Measurements from ENCODE around the gene PVALEF.

Gene PVALEF

GRCh38 chr17:81189016-81189415 is 23.7 kb downstream of the PVALEF start:
- H3K18ac ChIP-seq (ENCODE audit: low read depth in 1 of 2, low read length in 2 of 2): no peak overlapping the region
- no peak overlapping the region for H3K4ac ChIP-seq (ENCODE audit: low read depth in 1 of 2, low read length in 2 of 2)
- no peaks in the 10 kb centered on the region for H3K9me3 ChIP-seq (ENCODE audit: control insufficient read depth, low read length)
- DNase-seq: no peak
- H2AFZ ChIP-seq (ENCODE audit: low read depth, low read length): no peak overlapping the region
- peaks cover 0 to 57% of the 10 kb centered on the region in 2 experiments for H3K36me3 ChIP-seq (ENCODE audit: control insufficient read depth in 1 of 2, insufficient read depth in 2 of 2, low read depth in 1 of 2, low read length in 2 of 2)
- no peak overlapping the region for H4K8ac ChIP-seq (ENCODE audit: low read length)
- H3K14ac ChIP-seq (ENCODE audit: low read length in 2 of 2): no peak overlapping the region
- H2BK120ac ChIP-seq (ENCODE audit: low read depth, low read length): no peak overlapping the region
- peaks cover 14% of the 10 kb centered on the region for H3K4me1 ChIP-seq (ENCODE audit: control insufficient read depth, insufficient read depth, low read depth, low read length)
- no peak overlapping the region for H3K27ac ChIP-seq (ENCODE audit: low read length, poor library complexity, severe bottlenecking)
- H3K4me2 ChIP-seq (ENCODE audit: low read length, poor library complexity, severe bottlenecking): no peak overlapping the region
- no peak overlapping the region for H3K4me3 ChIP-seq (ENCODE audit: insufficient read depth in 1 of 2, low read depth in 1 of 2, low read length in 2 of 2)
- WGBS: 96% methylated on average over 7 of the region's 7 CpGs
- no peak overlapping the region for H2BK12ac ChIP-seq (ENCODE audit: low read length in 2 of 2)
- H3K9ac ChIP-seq (ENCODE audit: low read length): no peak overlapping the region
- no peak overlapping the region for H2AK5ac ChIP-seq (ENCODE audit: low read length, severe bottlenecking)
- H3K79me1 ChIP-seq (replicated peaks; ENCODE audit: low read length, poor library complexity, severe bottlenecking): no peaks in the 10 kb centered on the region
- no peak overlapping the region for H2BK15ac ChIP-seq (ENCODE audit: low read depth, poor library complexity, severe bottlenecking)
- H3K27me3 ChIP-seq (ENCODE audit: control insufficient read depth in 1 of 2, insufficient read depth in 1 of 2, low read length in 2 of 2): peaks cover 14 to 20% of the 10 kb centered on the region in 2 experiments
- no peak overlapping the region for H4K91ac ChIP-seq (ENCODE audit: low read length)
- H2BK5ac ChIP-seq (ENCODE audit: low read depth, low read length, poor library complexity, severe bottlenecking): no peak overlapping the region
- H3K23ac ChIP-seq (ENCODE audit: low read length in 2 of 2): no peak overlapping the region

- no peak overlapping the region for H3K18ac ChIP-seq (ENCODE audit: low read depth in 1 of 2, low read length in 2 of 2)
- no peak overlapping the region for H2AK5ac ChIP-seq (ENCODE audit: low read length, severe bottlenecking)
- H2AFZ ChIP-seq (ENCODE audit: low read depth, low read length): no peak overlapping the region
- no peak overlapping the region for H3K27ac ChIP-seq (ENCODE audit: low read length, poor library complexity, severe bottlenecking)
- no peak overlapping the region for H3K4me2 ChIP-seq (ENCODE audit: low read length, poor library complexity, severe bottlenecking)
- H4K91ac ChIP-seq (ENCODE audit: low read length): no peak overlapping the region
- no peak overlapping the region for H2BK15ac ChIP-seq (ENCODE audit: low read depth, poor library complexity, severe bottlenecking)
- H2BK12ac ChIP-seq (ENCODE audit: low read length in 2 of 2): no peak overlapping the region
- H2BK120ac ChIP-seq (ENCODE audit: low read depth, low read length): no peak overlapping the region
- no peak overlapping the region for H2BK5ac ChIP-seq (ENCODE audit: low read depth, low read length, poor library complexity, severe bottlenecking)
- no peak overlapping the region for H3K4ac ChIP-seq (ENCODE audit: low read depth in 1 of 2, low read length in 2 of 2)
- H3K9me3 ChIP-seq (ENCODE audit: control insufficient read depth, low read length): no peaks in the 10 kb centered on the region
- H3K23ac ChIP-seq (ENCODE audit: low read length in 2 of 2): no peak overlapping the region
- peaks cover 5 to 12% of the 10 kb centered on the region in 2 experiments for H3K27me3 ChIP-seq (ENCODE audit: control insufficient read depth in 1 of 2, insufficient read depth in 1 of 2, low read length in 2 of 2)
- peaks cover 0 to 65% of the 10 kb centered on the region in 2 experiments for H3K36me3 ChIP-seq (ENCODE audit: control insufficient read depth in 1 of 2, insufficient read depth in 2 of 2, low read depth in 1 of 2, low read length in 2 of 2)
- H3K4me1 ChIP-seq (ENCODE audit: control insufficient read depth, insufficient read depth, low read depth, low read length): peaks cover 15% of the 10 kb centered on the region
- DNase-seq: no peak
- H3K79me1 ChIP-seq (replicated peaks; ENCODE audit: low read length, poor library complexity, severe bottlenecking): no peaks in the 10 kb centered on the region
- no peak overlapping the region for H3K4me3 ChIP-seq (ENCODE audit: insufficient read depth in 1 of 2, low read depth in 1 of 2, low read length in 2 of 2)
- H4K8ac ChIP-seq (ENCODE audit: low read length): no peak overlapping the region
- H3K9ac ChIP-seq (ENCODE audit: low read length): no peak overlapping the region
- 92% methylated on average over 27 of the region's 27 CpGs for WGBS
- no peak overlapping the region for H3K14ac ChIP-seq (ENCODE audit: low read length in 2 of 2)
Observed at GRCh38 chr17:81189670-81190530, 24.6 kb downstream of the PVALEF start.

- Histone ChIP-seq H3K79me1 (replicated peaks; ENCODE audit: low read length, poor library complexity, severe bottlenecking) (no peaks in the 10 kb centered on the region), H3K4ac (ENCODE audit: low read depth in 1 of 2, low read length in 2 of 2) (no peak overlapping the region), H3K4me2 (ENCODE audit: low read length, poor library complexity, severe bottlenecking) (no peak overlapping the region), H4K8ac (ENCODE audit: low read length) (no peak overlapping the region), H2BK12ac (ENCODE audit: low read length in 2 of 2) (no peak overlapping the region), H3K27ac (ENCODE audit: low read length, poor library complexity, severe bottlenecking) (no peak overlapping the region), H2BK15ac (ENCODE audit: low read depth, poor library complexity, severe bottlenecking) (no peak overlapping the region), H2BK120ac (ENCODE audit: low read depth, low read length) (no peak overlapping the region), H2BK5ac (ENCODE audit: low read depth, low read length, poor library complexity, severe bottlenecking) (no peak overlapping the region), H4K91ac (ENCODE audit: low read length) (no peak overlapping the region), H3K23ac (ENCODE audit: low read length in 2 of 2) (no peak overlapping the region), H3K4me3 (ENCODE audit: insufficient read depth in 1 of 2, low read depth in 1 of 2, low read length in 2 of 2) (no peak overlapping the region), H2AK5ac (ENCODE audit: low read length, severe bottlenecking) (no peak overlapping the region), H3K9ac (ENCODE audit: low read length) (no peak overlapping the region), H2AFZ (ENCODE audit: low read depth, low read length) (no peak overlapping the region), H3K27me3 (ENCODE audit: control insufficient read depth in 1 of 2, insufficient read depth in 1 of 2, low read length in 2 of 2) (peaks cover under 1 to 5% of the 10 kb centered on the region in 2 experiments), H3K36me3 (ENCODE audit: control insufficient read depth in 1 of 2, insufficient read depth in 2 of 2, low read depth in 1 of 2, low read length in 2 of 2) (peaks cover 0 to 71% of the 10 kb centered on the region in 2 experiments), H3K9me3 (ENCODE audit: control insufficient read depth, low read length) (no peaks in the 10 kb centered on the region), H3K4me1 (ENCODE audit: control insufficient read depth, insufficient read depth, low read depth, low read length) (peaks cover 15% of the 10 kb centered on the region), H3K18ac (ENCODE audit: low read depth in 1 of 2, low read length in 2 of 2) (no peak overlapping the region), H3K14ac (ENCODE audit: low read length in 2 of 2) (no peak overlapping the region)
- WGBS: 95% methylated on average over 28 of the region's 28 CpGs
- DNase-seq: no peak
Observed at GRCh38 chr17:81190591-81190990, 25.3 kb downstream of the PVALEF start.

GRCh38 chr17:81191116-81191515 is 25.8 kb downstream of the PVALEF start:
- Histone ChIP-seq H3K9ac (ENCODE audit: low read length) (no peak overlapping the region), H3K4me2 (ENCODE audit: low read length, poor library complexity, severe bottlenecking) (no peak overlapping the region), H2BK5ac (ENCODE audit: low read depth, low read length, poor library complexity, severe bottlenecking) (no peak overlapping the region), H3K4me1 (ENCODE audit: control insufficient read depth, insufficient read depth, low read depth, low read length) (peaks cover 15% of the 10 kb centered on the region), H2BK15ac (ENCODE audit: low read depth, poor library complexity, severe bottlenecking) (no peak overlapping the region), H3K18ac (ENCODE audit: low read depth in 1 of 2, low read length in 2 of 2) (no peak overlapping the region), H3K27ac (ENCODE audit: low read length, poor library complexity, severe bottlenecking) (no peak overlapping the region), H3K36me3 (ENCODE audit: control insufficient read depth in 1 of 2, insufficient read depth in 2 of 2, low read depth in 1 of 2, low read length in 2 of 2) (peaks cover 0 to 77% of the 10 kb centered on the region in 2 experiments), H3K23ac (ENCODE audit: low read length in 2 of 2) (no peak overlapping the region), H2AK5ac (ENCODE audit: low read length, severe bottlenecking) (no peak overlapping the region), H3K4ac (ENCODE audit: low read depth in 1 of 2, low read length in 2 of 2) (no peak overlapping the region), H3K27me3 (ENCODE audit: control insufficient read depth in 1 of 2, insufficient read depth in 1 of 2, low read length in 2 of 2) (peaks cover 0 to 3% of the 10 kb centered on the region in 2 experiments), H3K14ac (ENCODE audit: low read length in 2 of 2) (no peak overlapping the region), H3K4me3 (ENCODE audit: insufficient read depth in 1 of 2, low read depth in 1 of 2, low read length in 2 of 2) (peak overlapping the region in 1 of 2 experiments; percentile 14), H2AFZ (ENCODE audit: low read depth, low read length) (no peak overlapping the region), H2BK120ac (ENCODE audit: low read depth, low read length) (no peak overlapping the region), H3K79me1 (replicated peaks; ENCODE audit: low read length, poor library complexity, severe bottlenecking) (no peaks in the 10 kb centered on the region), H4K91ac (ENCODE audit: low read length) (no peak overlapping the region), H4K8ac (ENCODE audit: low read length) (no peak overlapping the region), H3K9me3 (ENCODE audit: control insufficient read depth, low read length) (no peaks in the 10 kb centered on the region), H2BK12ac (ENCODE audit: low read length in 2 of 2) (no peak overlapping the region)
- 91% methylated on average over 20 of the region's 20 CpGs for WGBS
- no peak for DNase-seq

All from mesenchymal stem cell (in vitro differentiated cells and primary cell).